Transverse colon (tissue), 4 donors: ENCODE measurements around the gene CCNJ. TPM values are rescaled to one million over a fixed set of nuclear protein-coding genes. Genes with fewer than 3 reads are reported as not detected.

Experiments
- DNase-seq: peaks from one replicate; pipeline ENCODE4 v3.0.0-alpha.2; 2019
- H3K27ac ChIP-seq, 4 donors: fragments of 200-600 bp; sonication (generic); 2 replicates each; pipeline ENCODE4 v1.5.1; 2016 to 2018; ENCODE audit warnings: inconsistent platforms in 4 of 4
- H3K27me3 ChIP-seq: fragments of 200-600 bp; sonication (generic); 2 replicates; pipeline ENCODE4 v1.5.1; 2017; ENCODE audit warnings: inconsistent platforms
- H3K36me3 ChIP-seq, 4 donors: fragments of 200-600 bp; sonication (generic); 2 replicates each; pipeline ENCODE4 v1.5.1; 2017 to 2019; ENCODE audit warnings: inconsistent platforms in 4 of 4
- H3K4me1 ChIP-seq, 4 donors: fragments of 200-600 bp; sonication (generic); 2 replicates each; pipeline ENCODE4 v1.5.1; 2017 to 2020; ENCODE audit warnings: inconsistent platforms in 4 of 4
- H3K4me3 ChIP-seq, 4 donors: fragments of 200-600 bp; sonication (generic); 1 replicate in 1 of 4; 2 replicates in 3 of 4; pipeline versions ENCODE4 v1.5.1 to v1.6.1; 2017 to 2019; ENCODE audit warnings: inconsistent platforms in 4 of 4
- H3K9me3 ChIP-seq, 2 donors: fragments of 200-600 bp; sonication (generic); 2 replicates each; pipeline ENCODE4 v1.5.1; 2017 to 2019; ENCODE audit warnings: inconsistent platforms in 2 of 2
- CTCF ChIP-seq, 5 experiments: fragments of 200-600 bp in 3 of 5; fragments of 450-650 bp in 2 of 5; sonication (generic) in 3 of 5; IDR thresholded peaks; 1 replicate in 2 of 5; 2 replicates in 3 of 5; pipeline ENCODE4 v1.5.1; 2016 to 2017; ENCODE audit warnings: antibody characterized with exemption in 5 of 5, inconsistent platforms in 3 of 5, mild to moderate bottlenecking in 2 of 5, moderate library complexity in 1 of 5
- EP300 ChIP-seq: sonication (generic); formaldehyde crosslinking; IDR thresholded peaks from one replicate; pipeline ENCODE4 v1.6.1; 2017; ENCODE audit warnings: antibody characterized with exemption, low read depth
- POLR2A ChIP-seq: fragments of 450-650 bp; IDR thresholded peaks from one replicate; pipeline ENCODE4 v1.6.1; 2016; ENCODE audit warnings: antibody characterized with exemption, mild to moderate bottlenecking, moderate library complexity
- POLR2AphosphoS5 ChIP-seq, 3 donors: sonication (generic); formaldehyde crosslinking; IDR thresholded peaks; one replicate each; pipeline ENCODE4 v1.6.1; 2016; ENCODE audit warnings: antibody characterized with exemption in 3 of 3
- WGBS, 2 donors: methylation state at CpG; one replicate each; pipeline ENCODE4 v1.1.5; 2018; ENCODE audit warnings: low coverage in 1 of 2; 5-methylcytosine and 5-hydroxymethylcytosine counted together
- in situ Hi-C, 4 donors: fragments of 200-750 bp; cut with MboI; loops; one replicate each; pipeline versions ENCODE4 v1.15.0 to v1.15.1; 2017; ENCODE audit warnings: low sequenced_read_pairs in 3 of 4, low pct_ligation_motif_present in 1 of 4, low pct_unique_long_range_greater_than_20kb in 1 of 4
- intact Hi-C: fragments of 100-400 bp; cut with DNase I; formaldehyde crosslinking; loops from one replicate; pipeline ENCODE4 v1.15.1; 2023; ENCODE audit warnings: low total_unique reads
- total RNA-seq, 4 donors: library from RNA; depleted of rRNA; stranded (reverse); fragments of >200 nt; gene quantifications; one replicate each; pipeline ENCODE4 v1.1.0, GENCODE V29; 2016

Gene CCNJ
- total RNA-seq, 4 donors from 2014 or later, result 1.00 to 7.1 (median 5.6) TPM

GRCh38 chr10:96023168-96023567 lies 20.2 kb upstream of the CCNJ start:
- in situ Hi-C loops, result loop anchor here in 3 of 4 donors (25.0 kb wide), 1 partner anchor 289 kb away; the partner anchor contains the start of gene DNTT (in 3 of the 3)
- H3K4me1 ChIP-seq, result no peaks in the 10 kb centered on the region
- intact Hi-C loops, result no loop called here
- no peaks in the 10 kb centered on the region for H3K27me3 ChIP-seq
- no peaks in the 10 kb centered on the region for H3K36me3 ChIP-seq
- TF ChIP-seq EP300 (no peak), POLR2AphosphoS5 (IDR thresholded peaks at IDR 0.05) (no peak), CTCF (IDR thresholded peaks at IDR 0.05) (no peak), POLR2A (no peak)
- no peak overlapping the region for H3K4me3 ChIP-seq
- H3K9me3 ChIP-seq, result no peaks in the 10 kb centered on the region
- DNase-seq, result no peak
- peak overlapping the region in 1 of 4 donors; percentile 14 for H3K27ac ChIP-seq

- WGBS, 2 donors, result 91% methylated on average over 3 of the region's 3 CpGs; no CpG with 5 or more reads in 1 of the 2 donors
- TF ChIP-seq CTCF (IDR thresholded peaks at IDR 0.05) (peak in 1 of 5 experiments; percentile 6), EP300 (no peak)
- H3K36me3 ChIP-seq, result no peaks in the 10 kb centered on the region
Measured at GRCh38 chr10:96025566-96025965, 17.8 kb upstream of the CCNJ start.

GRCh38 chr10:96034625-96035024 lies 8.8 kb upstream of the CCNJ start:
- no peak for TF ChIP-seq EP300
- no peak for TF ChIP-seq POLR2AphosphoS5 (IDR thresholded peaks at IDR 0.05)
- TF ChIP-seq POLR2A, result no peak
- no peak for TF ChIP-seq CTCF (IDR thresholded peaks at IDR 0.05)
- no peaks in the 10 kb centered on the region for H3K27me3 ChIP-seq
- intact Hi-C loops, result no loop called here
- DNase-seq, result no peak
- in situ Hi-C loops, result no loop called here
- H3K9me3 ChIP-seq, result no peaks in the 10 kb centered on the region
- WGBS, 2 donors, result 86% methylated on average over 1 of the region's 1 CpG; no CpG with 5 or more reads in 1 of the 2 donors
- no peak overlapping the region for H3K4me3 ChIP-seq
- H3K4me1 ChIP-seq, result no peaks in the 10 kb centered on the region
- H3K36me3 ChIP-seq, result no peaks in the 10 kb centered on the region
- no peak overlapping the region for H3K27ac ChIP-seq

More at GRCh38 chr10:96025566-96025965, 17.8 kb upstream of the CCNJ start:
- no peak for DNase-seq
- in situ Hi-C loops (no loop called here), intact Hi-C loops (no loop called here)
- Histone ChIP-seq H3K4me3 (no peak overlapping the region), H3K4me1 (no peaks in the 10 kb centered on the region), H3K9me3 (no peaks in the 10 kb centered on the region), H3K27me3 (no peaks in the 10 kb centered on the region), H3K27ac (no peak overlapping the region)

- in situ Hi-C loops, result no loop called here
- intact Hi-C loops, result no loop called here
- Histone ChIP-seq H3K36me3 (no peaks in the 10 kb centered on the region), H3K27me3 (no peaks in the 10 kb centered on the region), H3K9me3 (no peaks in the 10 kb centered on the region), H3K4me3 (no peak overlapping the region), H3K27ac (no peak overlapping the region), H3K4me1 (peaks cover 0 to 7% (median 6%) of the 10 kb centered on the region in 4 donors)
- WGBS, 2 donors, result 85 to 86% methylated on average over 2 to 4 of the region's 4 CpGs
- no peak for TF ChIP-seq POLR2A
- TF ChIP-seq CTCF (IDR thresholded peaks at IDR 0.05), result no peak
- no peak for TF ChIP-seq POLR2AphosphoS5 (IDR thresholded peaks at IDR 0.05)
- no peak for TF ChIP-seq EP300
- DNase-seq, result no peak
Measured at GRCh38 chr10:96038476-96039387, 4.7 kb upstream of the CCNJ start.
